BJ (cell line): ENCODE results near the gene TM9SF2. TPM values are rescaled to one million over a fixed set of nuclear protein-coding genes. Genes with fewer than 3 reads are reported as not detected.

Experiments used
- CTCF ChIA-PET: fragments of 350-600 bp; formaldehyde crosslinking; extraction: SDS; loops from one replicate; lab custom pipeline; 2021; ENCODE audit warnings: antibody characterized with exemption, inconsistent platforms; lab: Yijun Ruan, JAX
- POLR2A ChIA-PET: fragments of 300-600 bp; sonication (Branson Sonifier 250); formaldehyde crosslinking; extraction: SDS; loops from one replicate; lab custom pipeline; 2021; ENCODE audit warnings: antibody characterized with exemption; lab: Charles Lee
- DNase-seq: peaks from one replicate; pipeline ENCODE4 v3.0.0-alpha.2; 2011; ENCODE audit warnings: low read depth
- H3K27me3 ChIP-seq: 2 replicates; pipeline ENCODE4 v1.6.0; 2011; ENCODE audit warnings: low read length; ENCODE audit not compliant: control insufficient read depth, insufficient read depth
- H3K36me3 ChIP-seq: 2 replicates; pipeline ENCODE4 v1.5.1; 2011; ENCODE audit warnings: low read length; ENCODE audit not compliant: control insufficient read depth, insufficient read depth
- H3K4me3 ChIP-seq: 2 replicates; pipeline ENCODE4 v1.5.1; 2011; ENCODE audit warnings: low read depth, mild to moderate bottlenecking, control low read depth, low read length
- polyA plus RNA-seq: library from polyadenylated mRNA; depleted of rRNA; stranded (reverse); fragments of >200 nt; gene quantifications from 2 replicates; pipeline ENCODE4 v1.2.3, GENCODE V29; 2011
- TF ChIP-seq, protein P1 (sequence below): IDR thresholded peaks from 2 replicates; pipeline ENCODE4 v1.5.1; 2011; ENCODE audit warnings: low read depth, mild to moderate bottlenecking, control low read depth, inconsistent platforms, low read length, moderate library complexity; ENCODE audit not compliant: insufficient read depth

Gene TM9SF2
- polyA plus RNA-seq, 1 experiment, result 62.0 TPM

DNA sequence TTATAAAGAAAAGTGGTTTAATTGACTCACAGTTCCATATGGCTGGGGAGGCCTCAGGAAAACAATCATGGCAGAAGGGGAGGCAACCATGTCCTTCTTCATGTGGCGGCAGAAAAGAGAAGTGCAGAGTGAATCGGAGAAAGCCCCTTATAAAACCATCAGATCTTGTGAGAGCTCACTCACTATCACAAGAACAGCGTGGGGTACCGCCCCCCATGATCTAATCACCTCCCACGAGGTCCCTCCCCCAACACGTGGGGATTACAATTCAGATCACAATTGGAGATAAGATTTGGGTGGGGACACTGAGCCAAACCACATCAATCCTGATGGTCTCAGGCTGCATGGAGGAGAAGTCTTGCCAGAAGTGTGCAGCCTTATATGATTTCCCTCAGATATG is 26.0 kb downstream of the TM9SF2 start:
- Histone ChIP-seq H3K36me3 (peaks cover 7% of the 10 kb centered on the region; the same call in 1 of the 2 replicates), H3K4me3 (no peak overlapping the region), H3K27me3 (no peaks in the 10 kb centered on the region)
- CTCF ChIA-PET, result interaction anchor here (0.7 to 0.8 kb wide), 2 partner anchors 19 to 79 kb away, joined by 3 to 4 read pairs; partner anchors contain the start of gene CLYBL
- no peak for DNase-seq
- POLR2A ChIA-PET, result no interaction called here
- TF ChIP-seq, protein P1, sequence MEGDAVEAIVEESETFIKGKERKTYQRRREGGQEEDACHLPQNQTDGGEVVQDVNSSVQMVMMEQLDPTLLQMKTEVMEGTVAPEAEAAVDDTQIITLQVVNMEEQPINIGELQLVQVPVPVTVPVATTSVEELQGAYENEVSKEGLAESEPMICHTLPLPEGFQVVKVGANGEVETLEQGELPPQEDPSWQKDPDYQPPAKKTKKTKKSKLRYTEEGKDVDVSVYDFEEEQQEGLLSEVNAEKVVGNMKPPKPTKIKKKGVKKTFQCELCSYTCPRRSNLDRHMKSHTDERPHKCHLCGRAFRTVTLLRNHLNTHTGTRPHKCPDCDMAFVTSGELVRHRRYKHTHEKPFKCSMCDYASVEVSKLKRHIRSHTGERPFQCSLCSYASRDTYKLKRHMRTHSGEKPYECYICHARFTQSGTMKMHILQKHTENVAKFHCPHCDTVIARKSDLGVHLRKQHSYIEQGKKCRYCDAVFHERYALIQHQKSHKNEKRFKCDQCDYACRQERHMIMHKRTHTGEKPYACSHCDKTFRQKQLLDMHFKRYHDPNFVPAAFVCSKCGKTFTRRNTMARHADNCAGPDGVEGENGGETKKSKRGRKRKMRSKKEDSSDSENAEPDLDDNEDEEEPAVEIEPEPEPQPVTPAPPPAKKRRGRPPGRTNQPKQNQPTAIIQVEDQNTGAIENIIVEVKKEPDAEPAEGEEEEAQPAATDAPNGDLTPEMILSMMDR, result no peak

- ChIA-PET POLR2A (no interaction called here), CTCF (interaction anchor here (1.2 to 1.5 kb wide), 2 partner anchors 23 to 89 kb away, joined by 3 to 4 read pairs; no protein-coding TSS in a partner anchor)
- Histone ChIP-seq H3K36me3 (peaks cover 7% of the 10 kb centered on the region; the same call in 1 of the 2 replicates), H3K27me3 (no peaks in the 10 kb centered on the region), H3K4me3 (no peak overlapping the region)
- no peak for DNase-seq
- TF ChIP-seq, protein P1, result no peak
Observed at GRCh38 chr13:99528547-99528946, 27.3 kb downstream of the TM9SF2 start.

- Histone ChIP-seq H3K36me3 (peaks cover 7% of the 10 kb centered on the region), H3K27me3 (no peaks in the 10 kb centered on the region), H3K4me3 (no peak overlapping the region)
- TF ChIP-seq, protein P1, result no peak
- DNase-seq, result no peak
- ChIA-PET CTCF (interaction anchor here (1.1 kb wide), 1 partner anchor 17 kb away, joined by 3 read pairs; no protein-coding TSS in a partner anchor), POLR2A (no interaction called here)
Observed at GRCh38 chr13:99536023-99536422, 34.8 kb downstream of the TM9SF2 start.

GRCh38 chr13:99540530-99540929 is 39.3 kb downstream of the TM9SF2 start:
- TF ChIP-seq, protein P1, result no peak
- Histone ChIP-seq H3K36me3 (peaks cover 8% of the 10 kb centered on the region), H3K4me3 (no peak overlapping the region), H3K27me3 (no peaks in the 10 kb centered on the region)
- ChIA-PET CTCF (interaction anchor here (0.9 kb wide), 1 partner anchor 98 kb away, joined by 3 read pairs; no protein-coding TSS in a partner anchor), POLR2A (no interaction called here)
- no peak for DNase-seq

GRCh38 chr13:99542788-99543406 is 41.6 kb downstream of the TM9SF2 start:
- Histone ChIP-seq H3K4me3 (no peak overlapping the region), H3K36me3 (peaks cover 12% of the 10 kb centered on the region), H3K27me3 (no peaks in the 10 kb centered on the region)
- TF ChIP-seq, protein P1, result no peak
- ChIA-PET CTCF (interaction anchor here (0.9 kb wide), 1 partner anchor 9 kb away, joined by 4 read pairs; no protein-coding TSS in a partner anchor), POLR2A (no interaction called here)
- DNase-seq, result no peak
